K562 (cell line): ENCODE results near the gene HSD17B12. TPM values are rescaled to one million over a fixed set of nuclear protein-coding genes. Genes with fewer than 3 reads are reported as not detected.

Source experiments
- ATAC-seq: fragments of 200-7000 bp; cut with Tn5 transposase; 3 replicates; pipeline ENCODE4 v1.9.1; 2020; ENCODE audit warnings: moderate library complexity
- BruUV-seq: library from RNA; stranded (reverse); fragments of 400-500 nt; replicated peaks from 2 replicates; lab custom pipeline; 2021; lab: Mats Ljungman, UMichigan
- CTCF ChIA-PET: fragments of 300-600 bp; formaldehyde crosslinking; extraction: SDS; loops from one replicate; lab custom pipeline; 2021; ENCODE audit warnings: low intra/inter-chr PET ratio; lab: Yijun Ruan, JAX
- POLR2A ChIA-PET: fragments of 300-600, 350-650 bp; sonication (Branson Sonifier 250); formaldehyde crosslinking; extraction: SDS; loops from one replicate; lab custom pipeline; 2021; ENCODE audit warnings: antibody characterized with exemption, inconsistent platforms; lab: Yijun Ruan, JAX
- DNase-seq, 4 experiments: peaks; one replicate each; pipeline versions ENCODE4 v3.0.0 to v3.0.0-alpha.2; 2011 to 2018; ENCODE audit warnings: low spot score in 3 of 4, mixed read lengths in 3 of 4; ENCODE audit errors: extremely low read depth in 1 of 4
- FAIRE-seq: peaks from 2 replicates; lab custom pipeline; 2011; peaks lifted over from hg19 to GRCh38; lab: Jason Lieb, UNC
- H2AFZ ChIP-seq: 2 replicates; pipeline ENCODE4 v1.6.0; 2011; ENCODE audit warnings: low read depth, low read length, control low read depth, inconsistent platforms
- H3K27ac ChIP-seq: fragments of 200-600 bp; 3 replicates; pipeline ENCODE4 v1.8.0; 2011; ENCODE audit warnings: low read depth, mild to moderate bottlenecking, control low read depth, inconsistent platforms, low read length, moderate library complexity, mixed read lengths; ENCODE audit errors: extremely low read depth
- H3K27me3 ChIP-seq, 2 experiments: fragments of 300-600 bp in 1 of 2; 2 replicates in 1 of 2; 3 replicates in 1 of 2; pipeline versions ENCODE4 v1.6.0 to v1.8.0; 2011; ENCODE audit warnings: inconsistent platforms in 2 of 2, low read length in 2 of 2, mild to moderate bottlenecking in 1 of 2, mixed read lengths in 1 of 2, moderate library complexity in 1 of 2; ENCODE audit not compliant: control insufficient read depth in 2 of 2, insufficient read depth in 2 of 2
- H3K36me3 ChIP-seq: fragments of 300-600 bp; 3 replicates; pipeline ENCODE4 v1.8.0; 2011; ENCODE audit warnings: mild to moderate bottlenecking, low read length, inconsistent platforms; ENCODE audit not compliant: control insufficient read depth, insufficient read depth
- H3K4me1 ChIP-seq, 2 experiments: fragments of 200-600 bp in 1 of 2; replicated peaks in 1 of 2; 2 replicates in 1 of 2; 3 replicates in 1 of 2; pipeline versions ENCODE4 v1.5.1 to v1.8.0; 2011; ENCODE audit warnings: inconsistent platforms in 2 of 2, low read length in 2 of 2, mild to moderate bottlenecking in 1 of 2, mixed read lengths in 1 of 2, moderate library complexity in 1 of 2; ENCODE audit not compliant: control insufficient read depth in 2 of 2, insufficient read depth in 2 of 2
- H3K4me2 ChIP-seq: 2 replicates; pipeline ENCODE4 v1.6.1; 2011; ENCODE audit warnings: low read length, control low read depth, inconsistent platforms, mixed read lengths; ENCODE audit not compliant: insufficient read depth
- H3K4me3 ChIP-seq: fragments of 200-600 bp; sonication (generic), shearing (Covaris generic); 2 replicates; pipeline ENCODE4 v1.5.1; 2016; ENCODE audit warnings: control low read depth, inconsistent platforms
- H3K79me2 ChIP-seq: fragments of 200-600 bp; 3 replicates; pipeline ENCODE4 v1.8.0; 2011; ENCODE audit warnings: low read length, inconsistent platforms; ENCODE audit not compliant: control insufficient read depth, insufficient read depth
- H3K9ac ChIP-seq, 2 experiments: 2 replicates each; pipeline versions ENCODE4 v1.6.0 to v1.6.1; 2011; ENCODE audit warnings: low read depth in 2 of 2, low read length in 2 of 2, control low read depth in 1 of 2, inconsistent platforms in 1 of 2, mild to moderate bottlenecking in 1 of 2, mixed read lengths in 1 of 2; ENCODE audit not compliant: insufficient read depth in 1 of 2
- H3K9me1 ChIP-seq: one replicate; pipeline ENCODE4 v1.6.0; 2011; ENCODE audit warnings: inconsistent platforms, mild to moderate bottlenecking, low read length, moderate library complexity; ENCODE audit not compliant: control insufficient read depth, insufficient read depth
- H3K9me3 ChIP-seq: replicated peaks from 2 replicates; pipeline ENCODE4 v1.5.1; 2011; ENCODE audit warnings: low read depth, low read length, inconsistent platforms; ENCODE audit not compliant: control insufficient read depth, insufficient read depth
- H4K20me1 ChIP-seq: replicated peaks from 2 replicates; pipeline ENCODE4 v1.6.1; 2011; ENCODE audit warnings: low read length, inconsistent platforms, mixed read lengths; ENCODE audit not compliant: control insufficient read depth, insufficient read depth
- DACH1 ChIP-seq: fragments of 450-650 bp; IDR thresholded peaks from 2 replicates; pipeline ENCODE4 v1.6.1; 2018; ENCODE audit not compliant: partially characterized antibody
- ELF2 ChIP-seq: fragments of 250-450 bp; sonication (Bioruptor Pico); IDR thresholded peaks from 2 replicates; pipeline ENCODE4 v1.5.0; 2021; ENCODE audit warnings: mild to moderate bottlenecking
- MAZ ChIP-seq, 2 experiments: fragments of 450-650 bp in 1 of 2; sonication (generic) in 1 of 2; formaldehyde crosslinking; IDR thresholded peaks in 1 of 2; conservative IDR thresholded peaks in 1 of 2; 2 replicates each; pipeline versions ENCODE4 v1.4.0 to v1.5.0; 2020; ENCODE audit warnings: mild to moderate bottlenecking in 1 of 2, missing genetic modification reagents in 1 of 2
- PKNOX1 ChIP-seq: fragments of 450-650 bp; IDR thresholded peaks from 2 replicates; pipeline ENCODE4 v1.6.1; 2016
- RBBP5 ChIP-seq: fragments of 200-600 bp; sonication (generic); IDR thresholded peaks from 2 replicates; pipeline ENCODE4 v1.6.1; 2012; ENCODE audit warnings: borderline replicate concordance, mild to moderate bottlenecking, low read length, control low read depth, inconsistent platforms; ENCODE audit not compliant: insufficient read depth, poor library complexity, severe bottlenecking
- REST ChIP-seq, 2 experiments: fragments of 450-650 bp; formaldehyde crosslinking in 1 of 2; IDR thresholded peaks; 2 replicates each; pipeline versions ENCODE4 v1.4.0 to v1.6.1; 2014 to 2020; ENCODE audit warnings: mild to moderate bottlenecking in 2 of 2, borderline replicate concordance in 1 of 2, low read depth in 1 of 2
- SLC30A9 ChIP-seq: fragments of 250-450 bp; sonication (Bioruptor Pico); IDR thresholded peaks from 2 replicates; pipeline ENCODE4 v1.8.0; 2022; ENCODE audit warnings: mild to moderate bottlenecking, moderate library complexity
- SMARCE1 ChIP-seq: fragments of 450-650 bp; IDR thresholded peaks from 2 replicates; pipeline ENCODE4 v1.7.1; 2016; ENCODE audit warnings: mild to moderate bottlenecking
- SNIP1 ChIP-seq: fragments of 450-650 bp; IDR thresholded peaks from 2 replicates; pipeline ENCODE4 v1.7.1; 2017; ENCODE audit warnings: low read depth, mild to moderate bottlenecking
- TAL1 ChIP-seq: fragments of 450-650 bp; IDR thresholded peaks from 2 replicates; pipeline ENCODE4 v1.6.1; 2016; ENCODE audit warnings: mild to moderate bottlenecking
- ZC3H4 ChIP-seq: sonication (generic); formaldehyde crosslinking; IDR thresholded peaks from 2 replicates; pipeline ENCODE4 v1.9.0; 2021; ENCODE audit warnings: missing genetic modification reagents, borderline replicate concordance
- ZFX ChIP-seq: sonication (generic); formaldehyde crosslinking; IDR thresholded peaks from 2 replicates; pipeline ENCODE4 v1.8.0; 2022; ENCODE audit warnings: mild to moderate bottlenecking, missing genetic modification reagents, moderate library complexity
- ZNF3 ChIP-seq: fragments of 250-450 bp; sonication (Bioruptor Pico); IDR thresholded peaks from 2 replicates; pipeline ENCODE4 v1.5.0; 2021; ENCODE audit warnings: mild to moderate bottlenecking, moderate library complexity
- ZNF41 ChIP-seq: fragments of 250-450 bp; sonication (Bioruptor Pico); conservative IDR thresholded peaks from 2 replicates; pipeline ENCODE4 v1.4.0; 2020; ENCODE audit warnings: mild to moderate bottlenecking
- ZNF785 ChIP-seq: fragments of 250-450 bp; sonication (Bioruptor Pico); IDR thresholded peaks from 2 replicates; pipeline ENCODE4 v1.4.0; 2020; ENCODE audit warnings: mild to moderate bottlenecking
- WGBS: fragments of 100-300 bp; shearing (Covaris generic); methylation state at CpG from one replicate; pipeline ENCODE4 v1.1.6; 2016; ENCODE audit warnings: low coverage, mixed read lengths; ENCODE audit not compliant: insufficient coverage; ENCODE audit errors: missing lambda C conversion rate; 5-methylcytosine and 5-hydroxymethylcytosine counted together
- in situ Hi-C: fragments of 300-500 bp; cut with MboI; formaldehyde crosslinking; loops from 4 replicates; pipeline ENCODE4 v1.15.0; 2018; ENCODE audit warnings: inconsistent platforms, mixed read lengths
- intact Hi-C: fragments of 100-400 bp; cut with micrococcal nuclease; formaldehyde crosslinking; loops from 2 replicates; pipeline ENCODE4 v1.14.2; 2022
- polyA plus RNA-seq, 8 experiments: library from polyadenylated mRNA; depleted of rRNA in 4 of 8; stranded (reverse) in 5 of 8; unstranded in 3 of 8; fragments of >200 nt; fragmentation: Nextera tagmentation in 2 of 8; fragmentation: Illumina TruSeq in 1 of 8; extraction: Ambion mirVana in 2 of 8; extraction: Trizol in 1 of 8; gene quantifications; 2 replicates each; pipeline versions ENCODE4 v1.2.1 to v1.2.3, GENCODE V29; 2011 to 2014; ENCODE audit warnings: inconsistent platforms in 1 of 8, missing spikeins in 1 of 8
- total RNA-seq, 7 experiments: library from RNA; depleted of rRNA in 6 of 7; stranded (reverse); fragments of >200 nt in 6 of 7; fragmentation: Illumina TruSeq in 2 of 7; extraction: Trizol in 2 of 7; gene quantifications; 2 replicates each; pipeline versions ENCODE4 v1.2.1 to v1.2.3, GENCODE V29; 2011 to 2021; ENCODE audit warnings: low replicate concordance in 1 of 7

The HSD17B12 gene
- total and polyA plus RNA-seq, 9 of the 15 experiments (the other 6 are each of a cell fraction or from before 2014, with no cell fraction given) = 9.1 to 34.5 (median 23.3) TPM

- Histone ChIP-seq H3K27me3 (no peaks in the 10 kb centered on the region), H3K4me3 (no peak overlapping the region), H3K4me2 (no peak overlapping the region), H3K4me1 (peaks cover 5 to 43% of the 10 kb centered on the region in 2 experiments), H3K9me3 (no peaks in the 10 kb centered on the region), H2AFZ (no peak overlapping the region), H3K36me3 (no peaks in the 10 kb centered on the region), H3K79me2 (peaks cover 42% of the 10 kb centered on the region), H4K20me1 (no peaks in the 10 kb centered on the region), H3K9me1 (no peaks in the 10 kb centered on the region), H3K9ac (no peak overlapping the region), H3K27ac (no peak overlapping the region)
- in situ Hi-C loops (no loop called here), intact Hi-C loops (loop anchor here (5.0 kb wide), 1 partner anchor 61 kb away; no protein-coding TSS in a partner anchor)
- ChIA-PET CTCF (no interaction called here), POLR2A (no interaction called here)
- 22% methylated on average over 5 of the region's 5 CpGs for WGBS
- BruUV-seq = no TSS peak
- no peak for FAIRE-seq
- no peak for ATAC-seq
- DNase-seq = no peak
- TF ChIP-seq ZFX (CRISPR knock-in tag) = no peak
- TF ChIP-seq REST (IDR thresholded peaks at IDR 0.05; ENCODE audit: borderline replicate concordance) = 0 out of 2 replicates have a peak, but pooled peaks have one; percentile 4
- TF ChIP-seq REST (CRISPR knock-in tag; IDR thresholded peaks at IDR 0.05; ENCODE audit: low read depth) = no peak
- TF ChIP-seq PKNOX1 = no peak
- TF ChIP-seq ZNF785 = no peak
- TF ChIP-seq ELF2 (CRISPR knock-in tag) = no peak
- TF ChIP-seq ZNF41 (CRISPR knock-in tag) = peak; percentile 52; the same call in 1 of the 2 replicates
- TF ChIP-seq SNIP1 = no peak
- no peak for TF ChIP-seq SLC30A9 (CRISPR knock-in tag)
- TF ChIP-seq TAL1 = peak; percentile 25; the same call in 1 of the 2 replicates
- TF ChIP-seq DACH1 = no peak
- TF ChIP-seq SMARCE1 = peak; percentile 32; the same call in 1 of the 2 replicates
- no peak for TF ChIP-seq ZNF3 (CRISPR knock-in tag)
- peak in 1 of 2 experiments; percentile 15; a peak in 1 of 4 replicates for TF ChIP-seq MAZ (CRISPR knock-in tag; conservative IDR thresholded peaks at IDR 0.05 in 1 of 2, IDR thresholded peaks at IDR 0.05 in 1 of 2)
- TF ChIP-seq RBBP5 = no peak
- no peak for TF ChIP-seq ZC3H4 (CRISPR knock-in tag)
Measured at GRCh38 chr11:43686207-43686606, 5.7 kb downstream of the HSD17B12 start.
